ENCODE results near the gene GUCY1A2.

DNA sequence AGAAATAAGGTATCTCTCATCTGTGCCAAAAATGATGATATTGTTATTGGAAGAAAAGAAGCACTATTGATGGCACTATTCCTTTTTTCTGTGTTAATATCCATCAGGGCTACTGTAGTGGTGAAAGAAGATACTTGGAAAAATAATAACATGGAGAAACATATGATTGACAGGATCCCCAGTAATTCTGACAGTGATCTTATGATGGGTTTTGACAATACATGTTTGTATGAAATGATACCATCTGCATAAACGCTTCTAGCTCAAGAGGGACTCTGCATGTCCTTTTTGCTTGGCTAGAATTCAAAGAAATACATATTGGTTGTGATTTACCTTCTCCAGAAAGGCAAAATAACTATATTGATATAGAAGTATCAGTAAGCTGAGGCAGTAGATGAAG, 178.1 kb downstream of the GUCY1A2 start:
- TF ChIP-seq, protein P1, sequence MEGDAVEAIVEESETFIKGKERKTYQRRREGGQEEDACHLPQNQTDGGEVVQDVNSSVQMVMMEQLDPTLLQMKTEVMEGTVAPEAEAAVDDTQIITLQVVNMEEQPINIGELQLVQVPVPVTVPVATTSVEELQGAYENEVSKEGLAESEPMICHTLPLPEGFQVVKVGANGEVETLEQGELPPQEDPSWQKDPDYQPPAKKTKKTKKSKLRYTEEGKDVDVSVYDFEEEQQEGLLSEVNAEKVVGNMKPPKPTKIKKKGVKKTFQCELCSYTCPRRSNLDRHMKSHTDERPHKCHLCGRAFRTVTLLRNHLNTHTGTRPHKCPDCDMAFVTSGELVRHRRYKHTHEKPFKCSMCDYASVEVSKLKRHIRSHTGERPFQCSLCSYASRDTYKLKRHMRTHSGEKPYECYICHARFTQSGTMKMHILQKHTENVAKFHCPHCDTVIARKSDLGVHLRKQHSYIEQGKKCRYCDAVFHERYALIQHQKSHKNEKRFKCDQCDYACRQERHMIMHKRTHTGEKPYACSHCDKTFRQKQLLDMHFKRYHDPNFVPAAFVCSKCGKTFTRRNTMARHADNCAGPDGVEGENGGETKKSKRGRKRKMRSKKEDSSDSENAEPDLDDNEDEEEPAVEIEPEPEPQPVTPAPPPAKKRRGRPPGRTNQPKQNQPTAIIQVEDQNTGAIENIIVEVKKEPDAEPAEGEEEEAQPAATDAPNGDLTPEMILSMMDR (IDR thresholded peaks at IDR 0.05; ENCODE audit: borderline replicate concordance, extremely low read depth, low read length, poor library complexity, severe bottlenecking) = no peak
- TF ChIP-seq EZH2 (IDR thresholded peaks at IDR 0.05; ENCODE audit: borderline replicate concordance, low read depth, low read length, severe bottlenecking) = no peak

All from DND-41 (cell line).